HUES48 (cell line): ENCODE measurements around the gene RASSF8.

Source experiments
- H3K27ac ChIP-seq: one replicate; pipeline ENCODE4 v1.7.0; 2013; ENCODE audit warnings: low read depth, low read length, inconsistent platforms
- H3K27me3 ChIP-seq: 2 replicates; pipeline ENCODE4 v1.6.1; 2013; ENCODE audit warnings: mild to moderate bottlenecking, low read length; ENCODE audit not compliant: control insufficient read depth, insufficient read depth
- H3K36me3 ChIP-seq: 2 replicates; pipeline ENCODE4 v1.6.1; 2013; ENCODE audit warnings: low read length; ENCODE audit not compliant: control insufficient read depth, insufficient read depth
- H3K4me1 ChIP-seq: 2 replicates; pipeline ENCODE4 v1.6.1; 2013; ENCODE audit warnings: mild to moderate bottlenecking, low read length; ENCODE audit not compliant: control insufficient read depth, insufficient read depth
- H3K4me3 ChIP-seq: 2 replicates; pipeline ENCODE4 v1.5.1; 2013; ENCODE audit warnings: mild to moderate bottlenecking, low read depth, low read length
- H3K9ac ChIP-seq: 2 replicates; pipeline ENCODE4 v1.6.1; 2013; ENCODE audit warnings: mild to moderate bottlenecking, low read depth, low read length, moderate library complexity
- H3K9me3 ChIP-seq: 2 replicates; pipeline ENCODE4 v1.6.1; 2013; ENCODE audit warnings: low read length; ENCODE audit not compliant: control insufficient read depth, insufficient read depth

Gene RASSF8

DNA sequence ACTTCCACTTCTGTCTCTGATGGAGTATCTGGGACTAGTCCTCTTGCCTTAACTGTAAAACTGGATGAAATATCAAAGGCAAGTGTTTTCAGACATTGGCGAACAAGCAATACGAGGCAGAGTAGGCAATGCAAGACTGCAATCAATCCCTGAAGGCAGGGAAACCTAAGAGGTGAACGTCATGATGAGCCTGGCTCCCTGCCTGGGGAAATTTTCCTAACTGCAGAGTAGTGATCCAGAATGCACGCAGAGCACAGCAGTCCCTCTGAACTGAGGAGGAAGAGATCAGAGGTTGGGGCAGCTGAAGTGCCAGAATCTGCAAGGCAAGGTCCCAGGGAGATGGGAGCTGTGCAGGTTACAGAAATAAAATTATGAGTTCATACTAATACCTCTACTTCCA, 147.9 kb downstream of the RASSF8 start:
- Histone ChIP-seq H3K9ac (no peak overlapping the region), H3K36me3 (no peaks in the 10 kb centered on the region), H3K27ac (no peak overlapping the region), H3K9me3 (no peaks in the 10 kb centered on the region), H3K4me1 (peaks cover 13% of the 10 kb centered on the region), H3K4me3 (no peak overlapping the region), H3K27me3 (no peaks in the 10 kb centered on the region; the same call in 1 of the 2 replicates)

DNA sequence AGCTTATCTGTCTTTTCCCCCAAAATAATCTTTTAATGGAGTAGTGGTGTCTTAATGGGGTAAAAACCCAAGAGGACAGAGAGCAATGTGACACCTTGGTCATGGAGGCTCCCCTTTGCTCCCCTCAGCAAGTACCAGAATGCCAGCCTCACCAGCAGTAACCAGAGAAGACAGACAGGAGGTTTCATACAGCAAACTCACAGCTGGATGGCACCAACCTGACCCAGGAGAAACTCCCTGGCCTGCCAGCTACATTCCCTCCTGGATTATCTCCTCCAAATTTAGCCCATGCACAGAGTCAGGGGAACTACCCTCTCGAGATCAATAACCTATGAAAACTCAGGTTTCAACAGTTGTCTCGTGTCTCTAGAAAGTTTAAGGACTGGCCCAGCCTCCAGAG, 150.4 kb downstream of the RASSF8 start:
- H3K9me3 ChIP-seq = no peaks in the 10 kb centered on the region
- H3K4me3 ChIP-seq = no peak overlapping the region
- no peak overlapping the region for H3K9ac ChIP-seq
- H3K27me3 ChIP-seq = no peaks in the 10 kb centered on the region; the same call in 1 of the 2 replicates
- peaks cover 35% of the 10 kb centered on the region for H3K4me1 ChIP-seq
- H3K27ac ChIP-seq = no peak overlapping the region
- H3K36me3 ChIP-seq = no peaks in the 10 kb centered on the region

DNA sequence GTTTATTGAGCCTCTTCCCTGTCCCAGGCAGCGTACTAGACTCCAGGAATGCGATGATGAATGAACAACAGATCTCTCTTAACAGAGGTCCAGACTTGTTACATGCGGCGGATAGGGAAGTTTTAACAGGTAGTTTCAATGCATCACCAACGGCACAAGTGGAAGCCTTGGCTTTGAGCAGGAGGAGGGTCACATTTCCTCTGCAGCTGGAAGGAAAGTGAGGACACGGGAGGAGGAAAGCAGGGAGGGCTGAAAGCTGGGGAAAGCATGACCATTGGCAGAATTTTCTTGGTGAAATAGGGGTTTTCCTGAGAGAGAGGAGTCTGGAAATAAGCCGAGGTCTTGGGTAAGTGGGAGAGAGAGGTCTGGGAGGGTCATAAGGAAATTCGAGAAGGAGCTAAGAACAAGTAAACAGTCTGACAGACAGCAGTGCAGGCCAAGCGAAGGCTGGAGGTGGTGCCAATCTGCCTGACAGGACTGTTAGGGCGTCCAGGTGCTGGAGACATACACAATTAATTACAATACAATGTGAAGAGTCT, 150.9 kb downstream of the RASSF8 start:
- Histone ChIP-seq H3K9me3 (no peaks in the 10 kb centered on the region), H3K27me3 (no peaks in the 10 kb centered on the region; the same call in none of the 2 replicates), H3K27ac (no peak overlapping the region), H3K4me1 (peaks cover 35% of the 10 kb centered on the region), H3K4me3 (no peak overlapping the region), H3K36me3 (no peaks in the 10 kb centered on the region), H3K9ac (no peak overlapping the region)

DNA sequence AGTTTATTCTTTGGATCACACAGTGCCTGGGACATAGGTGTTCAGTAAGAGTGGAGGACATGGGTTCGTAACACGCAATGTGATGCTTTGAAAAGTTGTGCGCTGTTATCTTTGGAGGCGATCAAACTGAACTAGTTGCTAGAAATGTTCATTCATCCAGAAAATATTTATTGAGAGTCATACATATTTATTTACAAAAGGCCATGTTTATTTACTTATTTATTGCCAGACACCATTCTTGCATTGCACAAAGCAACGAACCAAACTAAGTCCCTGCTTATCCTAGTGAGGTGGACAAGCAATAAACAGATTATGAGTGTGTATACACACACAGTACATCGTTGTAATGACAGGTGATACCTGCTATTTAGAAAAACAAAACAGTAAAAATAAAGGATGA, 153.8 kb downstream of the RASSF8 start:
- H3K27me3 ChIP-seq = peaks cover 28% of the 10 kb centered on the region
- H3K4me3 ChIP-seq = peak overlapping the region; percentile 71
- no peak overlapping the region for H3K9ac ChIP-seq
- H3K9me3 ChIP-seq = no peaks in the 10 kb centered on the region
- H3K36me3 ChIP-seq = no peaks in the 10 kb centered on the region
- H3K4me1 ChIP-seq = peaks cover 53% of the 10 kb centered on the region
- H3K27ac ChIP-seq = peak overlapping the region; percentile 93

DNA sequence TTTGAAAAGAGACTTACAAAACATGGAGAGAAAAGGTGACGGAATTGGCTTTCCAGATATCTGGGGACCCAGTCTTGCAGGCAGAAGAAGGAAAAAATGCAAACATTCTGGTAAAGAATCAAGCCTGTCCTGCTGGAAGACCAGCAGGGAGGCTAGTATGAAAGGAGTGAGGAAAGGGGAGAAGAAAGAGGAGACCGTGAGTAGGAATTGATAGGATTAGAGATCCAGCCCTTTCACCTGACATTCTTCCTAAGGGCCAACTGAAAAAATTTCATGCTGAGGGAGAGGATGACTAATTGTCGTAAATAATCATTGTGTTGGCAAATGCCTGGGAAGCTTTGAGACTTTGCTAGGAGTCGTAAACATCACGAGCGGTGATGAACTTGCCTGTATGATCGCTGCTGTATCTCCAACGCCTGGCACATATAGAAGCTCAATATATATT, 154.2 kb downstream of the RASSF8 start:
- H3K9me3 ChIP-seq = no peaks in the 10 kb centered on the region
- peak overlapping the region; percentile 93 for H3K27ac ChIP-seq
- H3K36me3 ChIP-seq = no peaks in the 10 kb centered on the region
- H3K4me3 ChIP-seq = peak overlapping the region; percentile 71
- H3K9ac ChIP-seq = 0 out of 2 replicates have a peak overlapping the region, but pooled peaks have one; percentile 74
- H3K4me1 ChIP-seq = peaks cover 53% of the 10 kb centered on the region
- H3K27me3 ChIP-seq = peaks cover 30% of the 10 kb centered on the region

DNA sequence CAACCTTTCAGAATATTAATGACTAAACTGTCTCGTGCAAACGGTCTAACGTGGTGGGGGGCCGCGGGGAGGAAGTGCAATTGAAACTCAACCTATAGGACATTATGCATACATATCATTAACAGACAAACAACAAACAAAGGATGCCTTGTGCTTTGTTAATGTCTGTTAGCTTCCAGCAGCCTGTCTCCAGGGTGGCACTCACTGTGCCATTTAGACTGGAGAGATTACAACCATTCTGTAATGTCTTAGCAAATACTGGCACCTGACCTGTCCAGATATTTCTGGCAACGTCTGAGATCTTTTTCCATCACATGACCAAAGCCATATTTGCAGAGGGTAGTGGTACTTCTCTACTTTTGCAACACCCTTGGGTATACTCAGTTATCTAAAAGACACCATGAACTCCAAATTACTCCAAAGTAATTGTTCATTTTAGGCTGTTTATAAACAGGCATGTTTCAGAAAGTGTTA, 154.7 kb downstream of the RASSF8 start:
- Histone ChIP-seq H3K27me3 (peaks cover 35% of the 10 kb centered on the region), H3K36me3 (no peaks in the 10 kb centered on the region), H3K9ac (peak overlapping the region; percentile 74), H3K4me1 (peaks cover 51% of the 10 kb centered on the region), H3K4me3 (peak overlapping the region; percentile 71), H3K27ac (peak overlapping the region; percentile 93), H3K9me3 (no peaks in the 10 kb centered on the region)

DNA sequence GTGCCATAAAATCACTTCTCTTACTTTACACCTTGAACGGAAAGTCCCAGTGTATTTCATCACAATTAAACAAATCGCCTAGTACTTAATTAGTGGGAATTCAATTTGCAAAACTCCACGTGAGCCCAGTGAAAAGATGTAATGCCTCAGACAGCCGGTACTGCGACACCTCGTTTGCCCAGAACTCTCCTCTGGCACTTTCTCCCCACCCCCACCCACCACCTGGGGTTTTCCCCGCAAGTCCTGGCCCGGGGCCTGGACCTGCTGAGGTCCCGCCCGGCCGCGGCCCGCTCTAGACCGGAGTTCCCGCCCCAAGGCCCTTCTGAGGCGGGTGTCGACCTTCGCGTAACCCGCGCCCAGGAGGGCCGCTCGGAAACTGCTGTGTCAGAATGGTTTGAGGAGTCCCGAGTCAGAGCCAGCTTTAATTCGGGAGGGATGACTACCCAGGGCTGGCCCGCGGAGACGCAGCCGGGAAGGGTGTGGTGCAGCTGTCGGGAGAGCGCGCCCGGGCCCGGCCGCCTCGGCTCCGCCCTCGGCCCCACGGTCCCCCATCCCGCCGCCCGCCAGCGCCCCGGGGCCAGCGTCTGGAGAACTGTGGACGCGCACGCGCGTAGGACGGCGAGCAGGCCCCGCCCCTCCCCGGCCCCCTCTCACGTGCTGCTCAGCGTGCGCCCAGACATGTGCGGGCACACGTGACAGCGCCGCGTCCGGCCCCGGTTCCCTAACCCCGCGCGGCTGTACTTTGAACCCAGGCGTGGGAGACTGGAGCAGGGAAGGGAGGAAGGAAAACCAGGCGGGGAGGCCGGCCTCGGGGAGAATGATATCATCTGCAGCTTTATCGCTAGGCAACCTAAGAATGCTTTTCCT, 155.6 kb downstream of the RASSF8 start:
- Histone ChIP-seq H3K4me1 (peaks cover 46% of the 10 kb centered on the region), H3K36me3 (no peaks in the 10 kb centered on the region), H3K27ac (peak overlapping the region; percentile 93), H3K4me3 (peak overlapping the region; percentile 71), H3K9me3 (no peaks in the 10 kb centered on the region), H3K9ac (peak overlapping the region; percentile 74), H3K27me3 (peaks cover 41% of the 10 kb centered on the region)

DNA sequence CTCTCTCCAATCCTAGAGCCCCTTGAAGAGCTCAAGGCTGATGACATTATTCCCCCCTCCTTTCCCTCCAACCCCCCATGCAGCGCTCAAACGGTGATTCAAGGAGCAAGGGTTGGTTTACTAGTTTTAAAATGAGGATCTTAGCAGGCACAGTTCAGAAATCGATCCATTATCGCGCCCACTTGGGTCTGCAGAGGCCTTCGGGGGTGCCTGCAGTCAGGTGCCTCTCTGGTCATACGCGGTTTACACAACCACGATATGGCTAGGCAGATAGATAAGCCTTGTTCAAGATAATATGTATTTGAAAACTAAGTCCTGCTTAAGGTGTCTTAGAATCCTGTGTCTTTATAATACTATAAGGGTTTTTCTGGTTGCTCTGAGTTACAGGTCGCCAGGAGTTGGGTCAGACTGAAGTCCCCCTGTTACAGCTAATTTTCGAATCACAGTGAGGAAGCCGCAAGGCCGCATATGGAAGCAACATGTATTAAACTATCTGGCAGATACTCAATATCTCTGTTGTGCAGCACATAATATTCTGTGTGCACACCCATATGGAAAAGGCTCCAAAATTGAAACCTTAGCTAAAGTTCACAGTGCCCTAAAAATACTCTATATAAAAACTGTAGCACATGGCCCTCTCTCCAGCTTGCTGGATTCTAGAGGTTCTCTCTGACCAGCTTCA, 156.4 kb downstream of the RASSF8 start:
- Histone ChIP-seq H3K4me1 (peaks cover 42% of the 10 kb centered on the region), H3K27me3 (peaks cover 45% of the 10 kb centered on the region), H3K27ac (peak overlapping the region; percentile 93), H3K4me3 (peak overlapping the region; percentile 71), H3K36me3 (no peaks in the 10 kb centered on the region), H3K9ac (no peak overlapping the region), H3K9me3 (no peaks in the 10 kb centered on the region)

DNA sequence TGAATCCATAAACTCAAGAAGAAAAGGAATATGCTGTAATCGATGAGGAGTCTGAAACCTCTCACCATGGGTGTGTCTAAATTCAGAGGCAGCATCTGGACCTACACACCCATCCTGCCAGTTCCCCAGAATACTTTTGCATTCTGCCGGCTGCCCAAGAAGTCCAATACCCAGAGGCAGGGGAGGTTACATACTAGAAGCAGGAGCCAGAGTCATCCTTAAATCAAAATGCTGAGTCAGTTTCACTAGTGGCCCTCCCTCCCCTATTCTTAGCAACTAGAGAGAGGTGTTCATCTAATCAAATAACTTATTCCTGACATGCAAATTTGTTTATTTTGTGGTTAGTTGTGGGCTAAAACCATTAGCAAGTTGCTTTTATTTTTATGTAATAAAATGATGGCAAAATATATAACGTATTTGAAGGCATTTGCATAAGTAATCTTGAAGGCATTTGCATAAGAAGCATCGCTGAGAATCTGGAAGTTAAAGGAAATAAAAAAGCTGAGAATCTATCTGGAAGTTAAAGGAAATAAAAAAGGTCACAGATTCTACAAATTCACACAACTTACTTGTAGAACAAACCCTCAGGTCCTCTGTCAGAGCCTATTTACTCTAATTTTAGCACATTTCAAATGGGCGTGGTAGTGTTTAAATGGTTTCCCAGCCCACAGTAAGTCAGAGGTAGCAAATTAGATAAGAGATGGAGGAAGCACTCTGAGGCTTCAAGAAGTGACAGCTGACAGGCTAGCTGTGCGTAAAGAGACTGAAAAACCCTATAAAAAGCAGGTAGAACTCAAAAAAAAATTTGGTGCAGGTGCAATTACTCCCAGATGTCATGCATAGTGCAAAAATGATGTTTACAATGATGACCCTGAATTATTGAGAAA, 158.6 kb downstream of the RASSF8 start:
- no peak overlapping the region for H3K9ac ChIP-seq
- H3K36me3 ChIP-seq = no peaks in the 10 kb centered on the region
- H3K9me3 ChIP-seq = no peaks in the 10 kb centered on the region
- no peak overlapping the region for H3K27ac ChIP-seq
- H3K4me3 ChIP-seq = no peak overlapping the region
- peaks cover 67% of the 10 kb centered on the region for H3K27me3 ChIP-seq
- peaks cover 46% of the 10 kb centered on the region for H3K4me1 ChIP-seq

DNA sequence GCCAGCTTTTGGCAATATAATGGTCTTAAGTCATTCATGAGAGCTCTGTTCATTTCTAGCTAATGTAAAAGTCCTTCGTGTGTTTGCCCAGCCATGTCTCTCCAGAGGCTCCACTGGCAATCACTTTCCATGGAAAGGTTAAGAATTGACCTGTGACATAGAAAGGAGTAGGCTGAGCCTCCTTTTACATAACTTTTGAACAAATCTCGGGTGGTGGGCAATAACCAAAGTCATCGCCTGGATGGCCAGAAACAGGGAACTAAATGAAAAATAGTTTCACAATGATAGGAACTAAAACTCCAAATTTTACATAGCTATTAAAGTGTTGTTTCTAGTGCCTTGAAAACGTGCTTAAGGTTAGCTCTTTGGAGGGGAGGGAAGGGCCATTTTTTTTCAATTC, 159.8 kb downstream of the RASSF8 start:
- peaks cover 80% of the 10 kb centered on the region for H3K27me3 ChIP-seq
- no peak overlapping the region for H3K27ac ChIP-seq
- H3K9me3 ChIP-seq = no peaks in the 10 kb centered on the region
- H3K4me1 ChIP-seq = peaks cover 40% of the 10 kb centered on the region
- no peak overlapping the region for H3K9ac ChIP-seq
- H3K36me3 ChIP-seq = no peaks in the 10 kb centered on the region
- no peak overlapping the region for H3K4me3 ChIP-seq
